Body of pancreas (tissue), 4 donors: ENCODE data around the gene MVB12A. TPM values are rescaled to one million over a fixed set of nuclear protein-coding genes. Genes with fewer than 3 reads are reported as not detected.

ENCODE experiments used
- ATAC-seq: fragments of 150-250 bp; one replicate; pipeline ENCODE4 v1.9.1; 2016
- DNase-seq, 4 donors: peaks; one replicate each; pipeline ENCODE4 v3.0.0-alpha.2; 2019
- H3K27ac ChIP-seq, 4 donors: fragments of 200-600 bp; sonication (generic); 1 replicate in 3 of 4; 2 replicates in 1 of 4; pipeline versions ENCODE4 v1.5.1 to v1.6.1; 2016 to 2019; ENCODE audit warnings: mild to moderate bottlenecking in 1 of 4, mixed read lengths in 1 of 4, moderate library complexity in 1 of 4
- H3K27me3 ChIP-seq, 2 donors: fragments of 200-600 bp; sonication (generic); one replicate each; pipeline ENCODE4 v1.6.0; 2016; ENCODE audit warnings: mild to moderate bottlenecking in 1 of 2
- H3K36me3 ChIP-seq, 2 donors: fragments of 200-600 bp; sonication (generic); replicated peaks in 1 of 2; 2 replicates each; pipeline ENCODE4 v1.5.1; 2016; ENCODE audit warnings: low read depth in 2 of 2; ENCODE audit not compliant: insufficient read depth in 1 of 2
- H3K4me1 ChIP-seq: fragments of 200-600 bp; sonication (generic); one replicate; pipeline ENCODE4 v1.6.0; 2016
- H3K4me3 ChIP-seq, 2 donors: fragments of 200-600 bp; sonication (generic); 1 replicate in 1 of 2; 2 replicates in 1 of 2; pipeline ENCODE4 v1.5.1; 2016 to 2019
- H3K9me3 ChIP-seq, 3 donors: fragments of 200-600 bp; sonication (generic); 1 replicate in 2 of 3; 2 replicates in 1 of 3; pipeline ENCODE4 v1.5.1; 2016
- POLR2A ChIP-seq, 3 donors: fragments of 450-650 bp; IDR thresholded peaks; one replicate each; pipeline ENCODE4 v1.6.1; 2016; ENCODE audit warnings: antibody characterized with exemption in 3 of 3, mild to moderate bottlenecking in 2 of 3
- WGBS, 2 donors: methylation state at CpG; one replicate each; pipeline ENCODE4 v1.1.5; 2017; 5-methylcytosine and 5-hydroxymethylcytosine counted together
- intact Hi-C: fragments of 100-400 bp; cut with DNase I; formaldehyde crosslinking; loops from one replicate; pipeline ENCODE4 v1.15.1; 2023
- total RNA-seq, 2 donors: library from RNA; depleted of rRNA; stranded (reverse); fragments of >200 nt; gene quantifications; one replicate each; pipeline ENCODE4 v1.1.0, GENCODE V29; 2016
- TF ChIP-seq, protein P1 (sequence below), 7 experiments: fragments of 450-650 bp in 4 of 7; fragments of 200-600 bp in 3 of 7; sonication (generic) in 3 of 7; IDR thresholded peaks; one replicate each; pipeline ENCODE4 v1.5.1; 2016 to 2019; ENCODE audit warnings: antibody characterized with exemption in 7 of 7

MVB12A gene
- total RNA-seq, 2 donors from 2014 or later: 33.3 to 34.8 TPM

DNA sequence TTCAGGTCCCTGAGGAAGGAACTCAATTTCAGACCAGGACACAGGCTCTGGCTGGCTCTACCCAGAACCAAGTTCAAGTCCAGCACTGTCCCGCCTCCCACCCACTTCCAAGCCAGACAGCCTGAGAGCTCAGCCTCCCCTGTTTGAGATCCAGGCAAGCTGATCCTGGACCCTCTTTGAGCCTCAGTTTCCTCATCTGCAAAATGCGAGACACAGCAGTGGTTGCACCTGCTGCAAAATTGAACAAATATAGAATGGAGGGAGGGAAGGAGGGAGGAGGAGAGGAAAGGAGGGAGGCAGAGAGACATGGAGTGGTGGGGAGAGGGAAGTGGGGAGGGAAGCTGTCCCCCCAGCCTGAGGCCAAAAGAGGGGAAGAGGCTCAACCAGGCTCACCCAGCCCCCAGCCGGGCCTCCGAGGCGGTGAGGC, 27.9 kb downstream of the MVB12A start:
- no peak overlapping the region for H3K4me3 ChIP-seq
- no peaks in the 10 kb centered on the region for H3K4me1 ChIP-seq
- H3K27me3 ChIP-seq: no peaks in the 10 kb centered on the region
- no peaks in the 10 kb centered on the region for H3K9me3 ChIP-seq
- peak overlapping the region in 1 of 4 donors; percentile 28 for H3K27ac ChIP-seq
- ATAC-seq (peak; percentile 12), DNase-seq (no peak)
- WGBS, 2 donors: 13 to 25% methylated on average over 4 to 5 of the region's 5 CpGs
- no peak for TF ChIP-seq POLR2A (IDR thresholded peaks at IDR 0.05)
- TF ChIP-seq, protein P1, sequence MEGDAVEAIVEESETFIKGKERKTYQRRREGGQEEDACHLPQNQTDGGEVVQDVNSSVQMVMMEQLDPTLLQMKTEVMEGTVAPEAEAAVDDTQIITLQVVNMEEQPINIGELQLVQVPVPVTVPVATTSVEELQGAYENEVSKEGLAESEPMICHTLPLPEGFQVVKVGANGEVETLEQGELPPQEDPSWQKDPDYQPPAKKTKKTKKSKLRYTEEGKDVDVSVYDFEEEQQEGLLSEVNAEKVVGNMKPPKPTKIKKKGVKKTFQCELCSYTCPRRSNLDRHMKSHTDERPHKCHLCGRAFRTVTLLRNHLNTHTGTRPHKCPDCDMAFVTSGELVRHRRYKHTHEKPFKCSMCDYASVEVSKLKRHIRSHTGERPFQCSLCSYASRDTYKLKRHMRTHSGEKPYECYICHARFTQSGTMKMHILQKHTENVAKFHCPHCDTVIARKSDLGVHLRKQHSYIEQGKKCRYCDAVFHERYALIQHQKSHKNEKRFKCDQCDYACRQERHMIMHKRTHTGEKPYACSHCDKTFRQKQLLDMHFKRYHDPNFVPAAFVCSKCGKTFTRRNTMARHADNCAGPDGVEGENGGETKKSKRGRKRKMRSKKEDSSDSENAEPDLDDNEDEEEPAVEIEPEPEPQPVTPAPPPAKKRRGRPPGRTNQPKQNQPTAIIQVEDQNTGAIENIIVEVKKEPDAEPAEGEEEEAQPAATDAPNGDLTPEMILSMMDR (IDR thresholded peaks at IDR 0.05): no peak
- intact Hi-C loops: no loop called here
- no peaks in the 10 kb centered on the region for H3K36me3 ChIP-seq

DNA sequence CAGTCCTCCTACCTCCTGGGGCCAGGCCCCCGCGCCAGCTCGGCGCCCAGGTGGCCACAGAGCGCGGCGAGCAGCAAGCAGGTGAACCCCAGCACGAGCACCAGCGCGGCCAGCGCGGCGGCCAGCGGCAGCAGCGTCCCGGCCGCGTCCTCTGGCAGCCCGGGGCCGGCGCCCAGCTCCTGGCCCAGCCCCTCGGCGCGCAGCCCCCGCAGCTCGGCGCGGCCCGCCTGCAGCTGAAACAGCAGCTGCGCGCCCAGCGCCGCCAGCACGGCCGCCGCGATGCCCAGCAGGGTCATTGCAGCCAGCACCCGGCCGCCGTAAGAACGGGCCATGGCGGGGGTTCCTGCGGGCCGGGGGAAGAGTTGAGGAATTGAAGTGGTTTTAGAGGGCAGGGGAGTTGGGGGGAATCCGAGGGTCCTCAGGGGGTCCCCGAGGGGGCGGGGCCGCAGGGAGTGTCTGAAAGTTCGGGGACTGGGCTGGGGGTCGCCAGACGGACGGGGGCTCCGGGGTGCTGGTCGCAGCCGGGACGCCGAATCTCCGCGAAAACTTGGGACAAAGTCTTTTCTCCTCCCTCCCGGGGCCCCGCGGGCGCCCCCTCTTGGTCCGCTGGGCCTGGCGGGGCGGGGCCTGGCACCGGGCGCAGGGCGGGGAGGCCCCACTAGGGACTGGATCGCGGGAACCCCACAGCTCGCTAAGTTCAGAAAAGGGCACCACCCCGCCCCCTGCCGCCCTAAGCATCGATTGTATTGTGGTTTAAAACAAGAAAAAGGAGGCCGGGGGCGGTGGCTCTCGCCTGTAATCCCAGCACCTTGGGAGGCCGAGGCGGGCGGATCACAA, 28.5 kb downstream of the MVB12A start, which contains the start of gene TMEM221:
Gene TMEM221, minus strand, starts transcription at position 538 of the 837 bp plus-strand sequence. Its CDS starts 206 bp downstream, at position 332.
- 2 to 4% methylated on average over 19 to 53 of the region's 81 CpGs for WGBS, 2 donors
- H3K36me3 ChIP-seq: no peaks in the 10 kb centered on the region
- no peaks in the 10 kb centered on the region for H3K9me3 ChIP-seq
- peaks cover 2% of the 10 kb centered on the region for H3K4me1 ChIP-seq
- peak within 1 kb of the TSS in 1 of 2 donors; percentile 24 for H3K4me3 ChIP-seq
- intact Hi-C loops: no loop called here
- TF ChIP-seq, protein P1 (IDR thresholded peaks at IDR 0.05): peak; percentile 39 to 69 (median 47)
- peak in 1 of 3 donors; percentile 18 for TF ChIP-seq POLR2A (IDR thresholded peaks at IDR 0.05)
- peak within 1 kb of the TSS in 1 of 4 donors; percentile 43 for H3K27ac ChIP-seq
- ATAC-seq (peak; percentile 70), DNase-seq (peak; percentile 42 to 65 (median 51))
- H3K27me3 ChIP-seq: no peaks in the 10 kb centered on the region

DNA sequence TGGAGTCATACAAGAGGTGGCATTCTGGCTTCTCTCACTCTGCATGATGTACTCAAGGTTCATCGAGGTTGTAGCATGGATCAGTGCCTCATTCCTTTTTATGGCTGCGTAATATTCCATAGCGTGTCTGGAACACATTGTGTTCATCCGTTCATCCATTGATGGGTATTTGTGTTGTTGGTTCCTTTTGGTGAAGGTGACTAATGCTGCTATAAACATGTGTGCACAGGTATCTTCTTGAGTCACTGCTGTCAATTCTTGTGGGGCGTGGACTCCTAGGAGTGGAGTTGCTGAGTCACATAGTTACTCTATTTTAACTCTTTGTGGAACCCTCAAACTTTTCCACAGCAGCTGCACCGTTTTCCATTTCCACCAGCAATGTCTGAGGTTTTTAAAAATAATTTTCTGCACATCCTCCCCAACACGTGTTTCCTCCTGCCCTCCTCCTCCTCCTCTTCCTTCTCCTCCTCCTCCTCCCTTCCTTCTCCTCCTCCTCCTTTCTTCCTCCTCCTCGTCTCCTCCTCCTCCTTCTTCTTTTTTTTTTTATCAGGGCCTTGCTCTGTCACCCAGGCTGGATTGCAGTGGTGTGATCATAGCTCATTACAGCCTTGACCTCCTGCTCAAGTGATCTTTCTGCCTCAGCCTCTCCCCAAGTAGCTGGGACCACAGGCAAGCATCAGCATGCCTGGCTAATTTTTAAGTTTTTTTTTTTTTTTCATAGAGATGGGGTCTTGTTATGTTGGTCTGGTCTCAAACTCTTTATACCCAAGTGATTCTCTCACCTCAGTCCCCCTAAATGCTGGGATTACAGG, 30.6 kb downstream of the MVB12A start:
- DNase-seq (no peak), ATAC-seq (no peak)
- WGBS, 2 donors: 60 to 63% methylated on average over 8 of the region's 8 CpGs
- Histone ChIP-seq H3K4me1 (peaks cover 6% of the 10 kb centered on the region), H3K9me3 (no peaks in the 10 kb centered on the region), H3K4me3 (no peak overlapping the region), H3K36me3 (no peaks in the 10 kb centered on the region), H3K27ac (no peak overlapping the region), H3K27me3 (peaks cover 0 to 8% of the 10 kb centered on the region in 2 donors)
- intact Hi-C loops: no loop called here
- no peak for TF ChIP-seq POLR2A (IDR thresholded peaks at IDR 0.05)
- TF ChIP-seq, protein P1 (IDR thresholded peaks at IDR 0.05): no peak

DNA sequence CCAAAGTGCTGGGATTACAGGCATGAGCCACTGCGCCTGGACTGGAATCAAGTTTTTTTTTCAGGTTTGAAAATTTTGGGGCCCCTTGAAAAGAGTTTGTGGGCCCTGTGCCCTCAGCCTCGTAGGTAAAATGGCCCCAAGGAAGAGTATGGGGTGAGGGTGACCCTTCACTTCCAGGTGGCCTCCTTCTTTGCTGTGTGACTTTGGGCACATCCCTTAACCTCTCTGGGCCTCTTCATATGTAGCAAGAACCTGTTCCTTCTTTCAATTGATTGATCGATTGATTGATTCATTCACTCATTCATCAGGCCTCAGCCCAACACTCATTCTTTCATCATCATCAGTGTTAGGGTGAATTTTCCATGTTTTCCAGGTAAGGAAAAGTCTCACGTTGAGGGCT, 32.0 kb downstream of the MVB12A start:
- ATAC-seq (no peak), DNase-seq (no peak)
- no peak overlapping the region for H3K4me3 ChIP-seq
- peaks cover 10% of the 10 kb centered on the region for H3K4me1 ChIP-seq
- H3K9me3 ChIP-seq: no peaks in the 10 kb centered on the region
- WGBS, 2 donors: 66 to 74% methylated on average over 4 of the region's 4 CpGs
- H3K36me3 ChIP-seq: no peaks in the 10 kb centered on the region
- TF ChIP-seq POLR2A (IDR thresholded peaks at IDR 0.05): no peak
- TF ChIP-seq, protein P1 (IDR thresholded peaks at IDR 0.05): no peak
- intact Hi-C loops: no loop called here
- H3K27me3 ChIP-seq: peaks cover 0 to 16% of the 10 kb centered on the region in 2 donors
- H3K27ac ChIP-seq: no peak overlapping the region
